GM18519 (cell line): Measurements from ENCODE around the gene TBC1D4.
"Not testable (repeated sequence)": the region's sequence is repeated elsewhere in the genome, so short reads cannot be mapped to it uniquely, and the experiment has no call there.

Source experiments
- ATAC-seq: cut with Tn5 transposase; IDR thresholded peaks from one replicate; pipeline ENCODE4 v1.9.1; 2021; ENCODE audit warnings: mild to moderate bottlenecking, moderate library complexity; ENCODE audit not compliant: unreplicated experiment, low FRiP score

The TBC1D4 gene

GRCh38 chr13:75334634-75335447 is 147.1 kb downstream of the TBC1D4 start:
- ATAC-seq = no peak

GRCh38 chr13:75333103-75333502 is 148.9 kb downstream of the TBC1D4 start:
- ATAC-seq = no peak

- ATAC-seq = no peak
Measured at GRCh38 chr13:75331792-75332349, 150.1 kb downstream of the TBC1D4 start.

GRCh38 chr13:75330770-75331169 is 151.2 kb downstream of the TBC1D4 start:
- ATAC-seq = no peak

GRCh38 chr13:75329723-75330122 is 152.2 kb downstream of the TBC1D4 start:
- ATAC-seq = no peak

- no peak for ATAC-seq
Measured at GRCh38 chr13:75329097-75329496, 152.9 kb downstream of the TBC1D4 start.

GRCh38 chr13:75327135-75327510 is 154.8 kb downstream of the TBC1D4 start:
- no peak for ATAC-seq

- peak; percentile 96 for ATAC-seq
Measured at GRCh38 chr13:75326173-75327134, 155.5 kb downstream of the TBC1D4 start.

GRCh38 chr13:75325711-75326110 is 156.3 kb downstream of the TBC1D4 start:
- no peak for ATAC-seq

GRCh38 chr13:75324413-75324940 is 157.5 kb downstream of the TBC1D4 start:
- ATAC-seq = no peak

GRCh38 chr13:75321084-75321483 is 160.9 kb downstream of the TBC1D4 start:
- no peak for ATAC-seq

- ATAC-seq = no peak
Measured at GRCh38 chr13:75319254-75319653, 162.7 kb downstream of the TBC1D4 start.

GRCh38 chr13:75318138-75318833 is 163.7 kb downstream of the TBC1D4 start:
- no peak for ATAC-seq

- ATAC-seq = no peak
Measured at GRCh38 chr13:75316427-75316826, 165.5 kb downstream of the TBC1D4 start.

- ATAC-seq = no peak
Measured at GRCh38 chr13:75312884-75313520, 169.0 kb downstream of the TBC1D4 start.

- ATAC-seq = no peak
Measured at GRCh38 chr13:75309981-75310580, 171.9 kb downstream of the TBC1D4 start.

- ATAC-seq = no peak
Measured at GRCh38 chr13:75308222-75308621, 173.7 kb downstream of the TBC1D4 start.

GRCh38 chr13:75307370-75307949 is 174.5 kb downstream of the TBC1D4 start:
- ATAC-seq = no peak

GRCh38 chr13:75306967-75307366 is 175.0 kb downstream of the TBC1D4 start:
- ATAC-seq = not testable (repeated sequence)
